ENCODE data around the gene GINS1.

The GINS1 gene

GRCh38 chr20:25407311-25408169 lies at the start of gene GINS1:
Gene GINS1, plus strand, starts transcription at chr20:25407673. Its CDS starts 148 bp downstream, at chr20:25407821.
- H3K4me1 ChIP-seq (ENCODE audit: control insufficient read depth, insufficient read depth, low read length), result peaks cover 3% of the 10 kb centered on the region; the same call in 1 of the 2 replicates
- no peak within 1 kb of the TSS for H3K27ac ChIP-seq (ENCODE audit: low read length)
- H3K4me3 ChIP-seq (ENCODE audit: low read length), result peak within 1 kb of the TSS; percentile 79
- H3K27me3 ChIP-seq (ENCODE audit: control insufficient read depth, insufficient read depth, low read length), result no peaks in the 10 kb centered on the region
- peak; percentile 90 for DNase-seq (ENCODE audit: low read depth, low spot score)
- H3K36me3 ChIP-seq (ENCODE audit: control insufficient read depth, insufficient read depth, low read length), result peaks cover 3% of the 10 kb centered on the region; the same call in 1 of the 2 replicates
- no CpG with 5 or more reads among the region's 56 CpGs for WGBS (ENCODE audit: insufficient coverage, insufficient read length)
- H3K9me3 ChIP-seq (ENCODE audit: control insufficient read depth, insufficient read depth, low read length), result no peaks in the 10 kb centered on the region

- Histone ChIP-seq H3K4me3 (ENCODE audit: low read length) (no peak overlapping the region), H3K27ac (ENCODE audit: low read length) (no peak overlapping the region), H3K27me3 (ENCODE audit: control insufficient read depth, insufficient read depth, low read length) (no peaks in the 10 kb centered on the region), H3K4me1 (ENCODE audit: control insufficient read depth, insufficient read depth, low read length) (peaks cover 7% of the 10 kb centered on the region), H3K9me3 (ENCODE audit: control insufficient read depth, insufficient read depth, low read length) (no peaks in the 10 kb centered on the region), H3K36me3 (ENCODE audit: control insufficient read depth, insufficient read depth, low read length) (no peaks in the 10 kb centered on the region)
- DNase-seq (ENCODE audit: low read depth, low spot score), result no peak
- WGBS (ENCODE audit: insufficient coverage, insufficient read length), result no CpG with 5 or more reads among the region's 10 CpGs
Measured at GRCh38 chr20:25360631-25361286, 46.7 kb upstream of the GINS1 start.

- no peak for DNase-seq (ENCODE audit: low read depth, low spot score)
- WGBS (ENCODE audit: insufficient coverage, insufficient read length), result no CpG with 5 or more reads among the region's 6 CpGs
- Histone ChIP-seq H3K4me1 (ENCODE audit: control insufficient read depth, insufficient read depth, low read length) (peaks cover 6% of the 10 kb centered on the region), H3K9me3 (ENCODE audit: control insufficient read depth, insufficient read depth, low read length) (no peaks in the 10 kb centered on the region), H3K27ac (ENCODE audit: low read length) (no peak overlapping the region), H3K4me3 (ENCODE audit: low read length) (no peak overlapping the region), H3K27me3 (ENCODE audit: control insufficient read depth, insufficient read depth, low read length) (no peaks in the 10 kb centered on the region), H3K36me3 (ENCODE audit: control insufficient read depth, insufficient read depth, low read length) (no peaks in the 10 kb centered on the region)
Measured at GRCh38 chr20:25361287-25361683, 46.2 kb upstream of the GINS1 start.

- DNase-seq (ENCODE audit: low read depth, low spot score), result no peak
- Histone ChIP-seq H3K27ac (ENCODE audit: low read length) (no peak overlapping the region), H3K9me3 (ENCODE audit: control insufficient read depth, insufficient read depth, low read length) (no peaks in the 10 kb centered on the region), H3K36me3 (ENCODE audit: control insufficient read depth, insufficient read depth, low read length) (no peaks in the 10 kb centered on the region), H3K4me3 (ENCODE audit: low read length) (no peak overlapping the region), H3K27me3 (ENCODE audit: control insufficient read depth, insufficient read depth, low read length) (no peaks in the 10 kb centered on the region), H3K4me1 (ENCODE audit: control insufficient read depth, insufficient read depth, low read length) (no peaks in the 10 kb centered on the region; the same call in 1 of the 2 replicates)
- WGBS (ENCODE audit: insufficient coverage, insufficient read length), result no CpG with 5 or more reads among the region's 3 CpGs
Measured at GRCh38 chr20:25364180-25364788, 43.2 kb upstream of the GINS1 start.

- Histone ChIP-seq H3K36me3 (ENCODE audit: control insufficient read depth, insufficient read depth, low read length) (no peaks in the 10 kb centered on the region), H3K27ac (ENCODE audit: low read length) (no peak overlapping the region), H3K4me1 (ENCODE audit: control insufficient read depth, insufficient read depth, low read length) (peaks cover 1% of the 10 kb centered on the region; the same call in 1 of the 2 replicates), H3K9me3 (ENCODE audit: control insufficient read depth, insufficient read depth, low read length) (no peaks in the 10 kb centered on the region), H3K4me3 (ENCODE audit: low read length) (no peak overlapping the region), H3K27me3 (ENCODE audit: control insufficient read depth, insufficient read depth, low read length) (no peaks in the 10 kb centered on the region)
- no CpG with 5 or more reads among the region's 2 CpGs for WGBS (ENCODE audit: insufficient coverage, insufficient read length)
- no peak for DNase-seq (ENCODE audit: low read depth, low spot score)
Measured at GRCh38 chr20:25364879-25365699, 42.4 kb upstream of the GINS1 start.

- DNase-seq (ENCODE audit: low read depth, low spot score), result no peak
- no CpG with 5 or more reads among the region's 10 CpGs for WGBS (ENCODE audit: insufficient coverage, insufficient read length)
Measured at GRCh38 chr20:25368526-25368925, 38.9 kb upstream of the GINS1 start.

GRCh38 chr20:25368976-25369375 lies 38.5 kb upstream of the GINS1 start:
- no CpG with 5 or more reads among the region's 5 CpGs for WGBS (ENCODE audit: insufficient coverage, insufficient read length)
- DNase-seq (ENCODE audit: low read depth, low spot score), result no peak
- H3K4me3 ChIP-seq (ENCODE audit: low read length), result no peak overlapping the region
- H3K27me3 ChIP-seq (ENCODE audit: control insufficient read depth, insufficient read depth, low read length), result no peaks in the 10 kb centered on the region
- no peak overlapping the region for H3K27ac ChIP-seq (ENCODE audit: low read length)
- H3K4me1 ChIP-seq (ENCODE audit: control insufficient read depth, insufficient read depth, low read length), result peaks cover 3% of the 10 kb centered on the region; the same call in 1 of the 2 replicates
- no peaks in the 10 kb centered on the region for H3K36me3 ChIP-seq (ENCODE audit: control insufficient read depth, insufficient read depth, low read length)
- no peaks in the 10 kb centered on the region for H3K9me3 ChIP-seq (ENCODE audit: control insufficient read depth, insufficient read depth, low read length)

More at GRCh38 chr20:25368526-25368925, 38.9 kb upstream of the GINS1 start:
- peaks cover 3% of the 10 kb centered on the region; the same call in 1 of the 2 replicates for H3K4me1 ChIP-seq (ENCODE audit: control insufficient read depth, insufficient read depth, low read length)
- no peaks in the 10 kb centered on the region for H3K9me3 ChIP-seq (ENCODE audit: control insufficient read depth, insufficient read depth, low read length)
- H3K4me3 ChIP-seq (ENCODE audit: low read length), result no peak overlapping the region
- no peaks in the 10 kb centered on the region for H3K36me3 ChIP-seq (ENCODE audit: control insufficient read depth, insufficient read depth, low read length)
- H3K27me3 ChIP-seq (ENCODE audit: control insufficient read depth, insufficient read depth, low read length), result no peaks in the 10 kb centered on the region
- no peak overlapping the region for H3K27ac ChIP-seq (ENCODE audit: low read length)

- DNase-seq (ENCODE audit: low read depth, low spot score), result no peak
- no peaks in the 10 kb centered on the region for H3K27me3 ChIP-seq (ENCODE audit: control insufficient read depth, insufficient read depth, low read length)
- H3K36me3 ChIP-seq (ENCODE audit: control insufficient read depth, insufficient read depth, low read length), result no peaks in the 10 kb centered on the region
- no peak overlapping the region for H3K4me3 ChIP-seq (ENCODE audit: low read length)
- H3K9me3 ChIP-seq (ENCODE audit: control insufficient read depth, insufficient read depth, low read length), result no peaks in the 10 kb centered on the region
- H3K27ac ChIP-seq (ENCODE audit: low read length), result no peak overlapping the region
- peaks cover 3% of the 10 kb centered on the region; the same call in 1 of the 2 replicates for H3K4me1 ChIP-seq (ENCODE audit: control insufficient read depth, insufficient read depth, low read length)
- WGBS (ENCODE audit: insufficient coverage, insufficient read length), result no CpG with 5 or more reads among the region's 8 CpGs
Measured at GRCh38 chr20:25369529-25369928, 37.9 kb upstream of the GINS1 start.

- no CpG with 5 or more reads among the region's 2 CpGs for WGBS (ENCODE audit: insufficient coverage, insufficient read length)
Measured at GRCh38 chr20:25369971-25370370, 37.5 kb upstream of the GINS1 start.

More at GRCh38 chr20:25369971-25370370, 37.5 kb upstream of the GINS1 start:
- no peaks in the 10 kb centered on the region for H3K9me3 ChIP-seq (ENCODE audit: control insufficient read depth, insufficient read depth, low read length)
- no peak overlapping the region for H3K27ac ChIP-seq (ENCODE audit: low read length)
- no peaks in the 10 kb centered on the region for H3K27me3 ChIP-seq (ENCODE audit: control insufficient read depth, insufficient read depth, low read length)
- DNase-seq (ENCODE audit: low read depth, low spot score), result no peak
- 0 out of 2 replicates have a peak, but pooled peaks cover 3% of the 10 kb centered on the region for H3K4me1 ChIP-seq (ENCODE audit: control insufficient read depth, insufficient read depth, low read length)
- H3K4me3 ChIP-seq (ENCODE audit: low read length), result no peak overlapping the region
- no peaks in the 10 kb centered on the region for H3K36me3 ChIP-seq (ENCODE audit: control insufficient read depth, insufficient read depth, low read length)

Measured in iPS DF 6.9 (cell line).